ENCODE results near the gene LRFN2.

- no peak for TF ChIP-seq CTCF (conservative IDR thresholded peaks at IDR 0.05; ENCODE audit: low read depth in 2 of 2)
- TF ChIP-seq EZH2phosphoT487 (IDR thresholded peaks at IDR 0.05; ENCODE audit: unreplicated experiment) = no peak
- no peak for TF ChIP-seq POLR2AphosphoS5 (IDR thresholded peaks at IDR 0.05; ENCODE audit: low read depth)
- no peak for TF ChIP-seq EZH2 (IDR thresholded peaks at IDR 0.05; ENCODE audit: low read depth, unreplicated experiment)
- TF ChIP-seq ZNF331 (CRISPR knock-in tag; IDR thresholded peaks at IDR 0.05; ENCODE audit: low read depth) = no peak
- peak; percentile 75 for TF ChIP-seq REST (IDR thresholded peaks at IDR 0.05; ENCODE audit: unreplicated experiment)
- no peak for TF ChIP-seq CREB1 (CRISPR knock-in tag; IDR thresholded peaks at IDR 0.05; ENCODE audit: low read depth)
- no peak for TF ChIP-seq ETS1 (IDR thresholded peaks at IDR 0.05)
- no peak for TF ChIP-seq JUNB (IDR thresholded peaks at IDR 0.05; ENCODE audit: unreplicated experiment)
- TF ChIP-seq STAT1 (IDR thresholded peaks at IDR 0.05; ENCODE audit: unreplicated experiment) = no peak
Measured at GRCh38 chr6:40599555-40599954, 12.4 kb upstream of the LRFN2 start.

All from GM23338 (cell line).